ENCODE data around the gene MRPL51.

Gene MRPL51

GRCh38 chr12:6461401-6462233 lies 31.4 kb downstream of the MRPL51 start:
- peak; percentile 57 for DNase-seq (ENCODE audit: low read depth)

- DNase-seq (ENCODE audit: low read depth), result no peak
These were observed 32.2 kb downstream of the MRPL51 start for GRCh38 chr12:6460751-6461371.

- DNase-seq (ENCODE audit: low read depth), result no peak
These were observed 34.1 kb downstream of the MRPL51 start for GRCh38 chr12:6459004-6459337.

GRCh38 chr12:6458281-6459003 lies 34.6 kb downstream of the MRPL51 start:
- DNase-seq (ENCODE audit: low read depth), result no peak

- DNase-seq (ENCODE audit: low read depth), result no peak
These were observed 35.7 kb downstream of the MRPL51 start for GRCh38 chr12:6457220-6457945.

- no peak for DNase-seq (ENCODE audit: low read depth)
These were observed 40.0 kb downstream of the MRPL51 start for GRCh38 chr12:6452944-6453630.

GRCh38 chr12:6452245-6452943 lies 40.7 kb downstream of the MRPL51 start:
- DNase-seq (ENCODE audit: low read depth), result no peak

GRCh38 chr12:6451348-6452244 lies 41.5 kb downstream of the MRPL51 start, which contains the start of gene TAPBPL:
Gene TAPBPL (plus strand): TSS chr12:6452042. CDS start chr12:6452249, 207 bp downstream.
- peak; percentile 46 for DNase-seq (ENCODE audit: low read depth)

- no peak for DNase-seq (ENCODE audit: low read depth)
These were observed 42.2 kb downstream of the MRPL51 start for GRCh38 chr12:6450869-6451347.

- no peak for DNase-seq (ENCODE audit: low read depth)
These were observed 42.8 kb downstream of the MRPL51 start for GRCh38 chr12:6450091-6450868.

GRCh38 chr12:6444704-6445688 lies 48.1 kb downstream of the MRPL51 start, which contains the start of gene CD27:
Gene CD27 (plus strand): TSS chr12:6444955. CDS start chr12:6445096, 141 bp downstream.
- no peak for DNase-seq (ENCODE audit: low read depth)

GRCh38 chr12:6444031-6444430 lies 49.0 kb downstream of the MRPL51 start:
- no peak for DNase-seq (ENCODE audit: low read depth)

GRCh38 chr12:6443361-6443983 lies 49.6 kb downstream of the MRPL51 start:
- DNase-seq (ENCODE audit: low read depth), result no peak

- no peak for DNase-seq (ENCODE audit: low read depth)
These were observed 50.2 kb downstream of the MRPL51 start for GRCh38 chr12:6442836-6443235.

Measured in stimulated activated CD8-positive, alpha-beta memory T cell treated with anti-CD3 and anti-CD28 coated beads, Interleukin-15, amount 100 ng/mL, for 1 hour (primary cell).